ENCODE measurements around the gene SCFD2.
"Not testable (repeated sequence)": the region's sequence is repeated elsewhere in the genome, so short reads cannot be mapped to it uniquely, and the experiment has no call there.

Gene SCFD2

DNA sequence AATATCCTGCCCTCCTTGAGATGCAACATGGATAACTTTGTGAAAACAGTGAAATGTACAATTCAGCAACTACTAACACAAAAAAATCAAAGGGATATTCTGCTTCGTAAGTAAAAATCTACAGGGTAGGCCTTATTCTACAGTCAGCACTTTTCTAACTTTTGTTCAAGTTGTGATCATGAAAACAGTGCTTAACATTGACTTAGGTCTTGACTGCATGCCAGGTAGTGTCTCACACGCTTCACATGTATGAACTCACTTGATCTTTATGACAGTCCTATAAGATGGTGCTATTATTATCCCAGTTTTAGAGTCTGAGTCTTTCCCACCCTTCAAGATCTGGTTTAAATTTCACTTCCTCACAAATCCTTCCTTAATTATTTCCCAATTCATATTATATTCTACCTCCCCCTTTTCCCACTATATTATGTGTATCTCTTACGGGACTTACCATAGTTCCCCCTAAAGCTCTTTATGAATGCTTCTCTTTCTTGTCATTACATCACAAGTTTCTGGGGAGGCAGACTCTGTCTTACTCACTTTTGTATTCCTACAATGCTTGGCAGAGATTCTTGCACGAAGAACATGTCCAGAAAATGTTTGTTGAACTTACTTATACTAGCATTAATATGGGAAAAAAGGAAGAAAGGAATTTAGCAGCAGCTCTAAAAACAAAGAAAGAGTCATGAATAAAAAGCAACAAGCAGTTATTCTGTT lies 179.8 kb downstream of the SCFD2 start:
- DNase-seq, result no peak

- no peak for DNase-seq
Observed at GRCh38 chr4:53183754-53184153, 182.1 kb downstream of the SCFD2 start.

- DNase-seq, result not testable (repeated sequence)
Observed at GRCh38 chr4:53177751-53178150, 188.1 kb downstream of the SCFD2 start.

DNA sequence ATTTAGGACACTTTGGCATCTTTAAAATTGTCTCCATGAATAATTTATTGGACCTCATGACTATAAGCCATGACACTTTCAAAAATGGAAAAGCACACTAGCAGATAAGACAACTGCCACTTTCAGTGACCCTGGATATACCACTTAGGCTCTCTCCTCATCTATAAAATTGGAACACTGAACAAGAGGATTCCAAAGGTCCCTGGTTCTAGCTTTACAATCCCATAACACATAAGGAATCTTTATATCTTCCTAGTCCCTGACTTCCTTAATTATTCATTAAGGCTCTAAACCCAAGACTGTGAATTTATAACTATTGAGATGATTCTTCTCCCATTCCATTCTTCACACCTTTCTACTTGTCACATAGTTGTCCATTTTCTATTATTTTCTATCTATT lies 190.2 kb downstream of the SCFD2 start:
- no peak for DNase-seq

GRCh38 chr4:53174823-53175222 lies 191.0 kb downstream of the SCFD2 start:
- no peak for DNase-seq

GRCh38 chr4:53173576-53173975 lies 192.3 kb downstream of the SCFD2 start:
- no peak for DNase-seq

GRCh38 chr4:53171797-53172196 lies 194.1 kb downstream of the SCFD2 start:
- no peak for DNase-seq

- DNase-seq, result no peak
Observed at GRCh38 chr4:53169695-53170617, 195.9 kb downstream of the SCFD2 start.

- DNase-seq, result no peak
Observed at GRCh38 chr4:53168228-53168627, 197.6 kb downstream of the SCFD2 start.

GRCh38 chr4:53162969-53163368 lies 202.9 kb downstream of the SCFD2 start:
- no peak for DNase-seq

GRCh38 chr4:53161787-53162433 lies 204.0 kb downstream of the SCFD2 start:
- DNase-seq, result no peak

- no peak for DNase-seq
Observed at GRCh38 chr4:53161051-53161786, 204.6 kb downstream of the SCFD2 start.

GRCh38 chr4:53156896-53157295 lies 209.0 kb downstream of the SCFD2 start:
- DNase-seq, result no peak

GRCh38 chr4:53152467-53152866 lies 213.4 kb downstream of the SCFD2 start:
- no peak for DNase-seq

- no peak for DNase-seq
Observed at GRCh38 chr4:53151489-53151788, 214.4 kb downstream of the SCFD2 start.

DNA sequence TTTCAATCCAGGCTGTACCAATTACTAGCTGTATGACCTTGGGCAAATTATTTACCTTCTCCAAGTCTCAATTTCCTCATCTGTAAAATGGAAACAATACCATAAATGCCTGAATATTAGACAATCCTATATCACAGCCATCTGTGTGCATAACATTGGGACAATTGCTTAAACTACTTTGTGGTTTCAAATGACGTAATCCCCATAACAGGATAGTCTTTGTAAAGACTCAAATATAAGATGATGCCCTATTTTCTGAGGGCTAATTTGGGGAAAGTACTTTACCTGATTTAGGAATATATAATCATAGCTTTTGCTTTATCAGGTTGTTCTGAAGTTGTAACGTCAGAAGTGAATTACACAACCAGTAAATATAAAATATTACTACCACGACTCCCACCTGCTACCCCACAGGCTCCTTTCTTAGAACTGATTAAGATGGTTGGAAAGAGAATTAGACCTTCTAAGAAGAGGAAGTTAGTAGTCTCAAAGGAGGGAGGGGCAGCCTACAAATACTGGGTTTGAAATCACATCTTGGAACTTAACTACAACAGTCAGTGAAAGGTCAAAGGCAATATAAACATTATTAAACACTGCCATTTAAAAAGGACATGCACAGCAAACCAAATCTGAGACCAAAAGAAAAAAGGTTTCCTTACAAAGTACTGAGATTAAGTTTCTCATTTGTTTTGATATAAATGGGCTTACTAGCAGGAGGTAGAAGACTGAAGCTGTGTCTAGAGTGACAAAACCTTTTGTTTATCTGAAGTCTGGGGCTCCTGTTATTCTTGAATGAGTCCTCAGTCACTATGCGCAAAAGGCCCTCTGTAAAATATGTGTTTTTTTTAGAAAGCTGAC lies 215.0 kb downstream of the SCFD2 start:
- no peak for DNase-seq

GRCh38 chr4:53147711-53148110 lies 218.2 kb downstream of the SCFD2 start:
- DNase-seq, result no peak

DNA sequence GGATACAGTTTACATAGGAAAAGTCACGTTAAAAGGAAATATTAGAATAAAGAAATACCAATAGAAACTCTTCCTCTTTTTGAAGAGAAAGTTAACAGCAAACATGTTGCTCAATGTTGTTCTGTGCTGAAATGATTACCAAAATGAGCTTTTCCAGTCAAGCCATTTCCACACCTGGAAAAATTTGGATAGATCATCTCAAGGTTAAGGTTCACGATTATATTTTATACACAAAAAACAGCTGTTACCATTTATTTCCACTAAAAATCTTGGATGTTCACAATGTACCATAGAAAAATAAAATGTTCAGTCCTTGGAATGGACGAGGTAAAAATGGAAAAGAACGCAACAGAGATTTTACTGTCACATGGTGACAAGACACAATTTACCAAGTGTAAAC lies 218.7 kb downstream of the SCFD2 start:
- no peak for DNase-seq

DNA sequence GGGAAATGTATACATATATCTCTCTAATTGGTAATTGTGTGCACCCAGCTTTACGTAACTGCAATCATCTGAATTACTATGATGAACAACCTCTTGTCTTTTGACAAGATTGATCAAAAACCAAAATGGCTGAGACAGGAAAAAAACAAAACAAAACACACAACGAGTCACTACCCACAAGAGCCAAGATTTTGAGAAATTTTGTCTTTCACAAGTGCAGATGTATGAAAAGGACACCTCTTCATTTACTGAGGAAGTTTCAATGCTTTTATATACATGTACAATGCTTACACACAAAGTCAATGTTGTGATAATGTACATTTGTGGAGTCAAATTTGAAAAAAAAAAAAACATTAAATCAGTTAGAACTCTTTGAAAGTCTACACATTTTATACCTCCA lies 224.6 kb downstream of the SCFD2 start:
- no peak for DNase-seq

- DNase-seq, result not testable (repeated sequence)
Observed at GRCh38 chr4:53139256-53139655, 226.6 kb downstream of the SCFD2 start.

DNA sequence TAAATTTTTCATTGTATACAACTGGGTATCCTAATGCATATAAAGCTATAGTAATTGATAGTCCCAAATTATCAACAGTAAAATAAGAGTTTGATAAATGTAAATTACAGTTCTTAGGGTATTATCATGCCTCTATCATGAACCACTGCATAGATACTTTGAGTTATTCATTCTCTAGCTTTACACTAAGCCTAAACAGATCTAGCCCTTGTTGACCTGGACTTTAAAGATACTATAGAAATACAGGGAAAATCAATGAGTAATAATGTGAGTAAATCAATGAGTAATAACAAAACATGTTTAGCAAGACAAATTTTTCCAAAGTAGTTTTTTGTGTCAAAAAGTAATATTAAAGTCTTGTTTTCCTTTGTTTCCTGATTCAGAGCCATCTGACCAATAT lies 228.4 kb downstream of the SCFD2 start:
- no peak for DNase-seq

DNA sequence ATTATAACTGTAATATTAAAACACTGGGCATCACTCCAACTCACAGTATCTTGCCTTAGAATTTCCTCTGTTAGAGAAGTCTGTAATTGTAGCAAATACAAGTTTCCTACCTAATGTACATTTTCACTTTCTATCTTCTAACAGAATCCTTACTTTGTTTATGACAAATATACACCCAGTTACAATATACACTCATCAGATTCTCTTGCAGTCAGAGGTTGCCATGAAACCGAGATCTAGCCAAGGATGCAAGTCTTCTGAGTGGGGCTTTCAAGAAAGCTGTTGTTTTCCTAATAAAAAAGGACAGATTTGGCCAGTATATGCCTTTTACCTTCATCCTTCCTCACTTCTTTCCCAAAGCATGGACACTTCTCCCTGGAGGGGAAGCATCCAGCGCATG lies 228.9 kb downstream of the SCFD2 start:
- no peak for DNase-seq
